ENCODE measurements around the gene ZNF546. TPM values are rescaled to one million over a fixed set of nuclear protein-coding genes. Genes with fewer than 3 reads are reported as not detected.

ZNF546 gene
- total RNA-seq, 1 experiment from 2014 or later: 68.4 TPM

DNA sequence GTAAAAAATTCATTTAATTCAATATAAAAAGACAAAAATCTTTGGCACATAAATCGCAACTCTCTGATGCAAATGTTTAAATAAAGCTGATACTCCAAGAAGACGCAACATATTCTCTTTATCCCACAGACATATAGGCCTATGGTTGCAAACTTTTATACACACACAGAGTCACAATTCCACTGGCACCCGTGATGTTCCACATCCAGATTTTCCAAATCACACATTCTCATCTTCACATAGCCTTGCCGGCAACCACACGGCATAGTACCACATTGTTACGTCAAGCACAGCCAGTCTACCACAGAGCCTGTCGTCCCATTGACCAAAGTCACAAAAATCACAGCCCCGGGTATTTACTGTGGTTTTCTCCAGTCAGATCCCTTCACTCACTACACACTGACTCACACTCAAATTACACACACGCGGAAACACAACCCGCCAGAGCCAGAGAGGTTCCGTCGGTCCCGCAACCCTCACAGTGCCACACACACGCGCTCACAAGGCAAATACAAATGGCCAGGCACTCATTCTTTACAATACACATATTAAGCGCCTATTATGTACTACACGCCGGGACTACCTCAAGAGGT lies 546 bp upstream of the ZNF546 start:
- no peaks in the 10 kb centered on the region for H3K36me3 ChIP-seq (ENCODE audit: control insufficient read depth, insufficient read depth, low read length)
- H3K4me1 ChIP-seq (ENCODE audit: control insufficient read depth, insufficient read depth, low read length): peaks cover 19% of the 10 kb centered on the region
- peak overlapping the region; percentile 83 for H3K27ac ChIP-seq (ENCODE audit: low read length)
- POLR2A ChIA-PET: interaction anchor here (0.5 to 3.2 kb wide), 22 partner anchors 9 to 557 kb away, joined by 3 to 55 read pairs (median 4); partner anchors contain the start of genes FBL, PSMC4, ZNF780A and ZNF780B
- CTCF ChIA-PET: interaction anchor here (0.6 to 3.4 kb wide), 6 partner anchors 21 to 558 kb away, joined by 3 to 15 read pairs (median 6); partner anchors contain the start of gene PSMC4
- no peaks in the 10 kb centered on the region for H3K27me3 ChIP-seq (ENCODE audit: control insufficient read depth, insufficient read depth, low read length)
- H3K4me3 ChIP-seq (ENCODE audit: low read depth in 2 of 2, low read length in 2 of 2): peak overlapping the region; percentile 35 to 49
- TSS peak; percentile 90 for BruUV-seq (replicated peaks)
- peaks cover 21% of the 10 kb centered on the region for H3K9me3 ChIP-seq (ENCODE audit: control insufficient read depth, insufficient read depth, low read depth, low read length)
- ATAC-seq (peak; percentile 72), DNase-seq (ENCODE audit: low read depth, low spot score) (no peak)
- intact Hi-C loops (cut with micrococcal nuclease; ENCODE audit: unreplicated experiment): loop anchor here (1.0 to 5.0 kb wide), 2 partner anchors 25 to 226 kb away; partner anchors contain the start of gene PSMC4
- in situ Hi-C loops (cut with HindIII; ENCODE audit: low pct_unique_long_range_greater_than_20kb, low sequenced_read_pairs): no loop called here
- TF ChIP-seq, protein P1, sequence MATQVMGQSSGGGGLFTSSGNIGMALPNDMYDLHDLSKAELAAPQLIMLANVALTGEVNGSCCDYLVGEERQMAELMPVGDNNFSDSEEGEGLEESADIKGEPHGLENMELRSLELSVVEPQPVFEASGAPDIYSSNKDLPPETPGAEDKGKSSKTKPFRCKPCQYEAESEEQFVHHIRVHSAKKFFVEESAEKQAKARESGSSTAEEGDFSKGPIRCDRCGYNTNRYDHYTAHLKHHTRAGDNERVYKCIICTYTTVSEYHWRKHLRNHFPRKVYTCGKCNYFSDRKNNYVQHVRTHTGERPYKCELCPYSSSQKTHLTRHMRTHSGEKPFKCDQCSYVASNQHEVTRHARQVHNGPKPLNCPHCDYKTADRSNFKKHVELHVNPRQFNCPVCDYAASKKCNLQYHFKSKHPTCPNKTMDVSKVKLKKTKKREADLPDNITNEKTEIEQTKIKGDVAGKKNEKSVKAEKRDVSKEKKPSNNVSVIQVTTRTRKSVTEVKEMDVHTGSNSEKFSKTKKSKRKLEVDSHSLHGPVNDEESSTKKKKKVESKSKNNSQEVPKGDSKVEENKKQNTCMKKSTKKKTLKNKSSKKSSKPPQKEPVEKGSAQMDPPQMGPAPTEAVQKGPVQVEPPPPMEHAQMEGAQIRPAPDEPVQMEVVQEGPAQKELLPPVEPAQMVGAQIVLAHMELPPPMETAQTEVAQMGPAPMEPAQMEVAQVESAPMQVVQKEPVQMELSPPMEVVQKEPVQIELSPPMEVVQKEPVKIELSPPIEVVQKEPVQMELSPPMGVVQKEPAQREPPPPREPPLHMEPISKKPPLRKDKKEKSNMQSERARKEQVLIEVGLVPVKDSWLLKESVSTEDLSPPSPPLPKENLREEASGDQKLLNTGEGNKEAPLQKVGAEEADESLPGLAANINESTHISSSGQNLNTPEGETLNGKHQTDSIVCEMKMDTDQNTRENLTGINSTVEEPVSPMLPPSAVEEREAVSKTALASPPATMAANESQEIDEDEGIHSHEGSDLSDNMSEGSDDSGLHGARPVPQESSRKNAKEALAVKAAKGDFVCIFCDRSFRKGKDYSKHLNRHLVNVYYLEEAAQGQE (IDR thresholded peaks at IDR 0.05; ENCODE audit: insufficient read depth in 1 of 2, low read depth in 2 of 2, low read length in 1 of 2): no peak
- TF ChIP-seq, protein P2, sequence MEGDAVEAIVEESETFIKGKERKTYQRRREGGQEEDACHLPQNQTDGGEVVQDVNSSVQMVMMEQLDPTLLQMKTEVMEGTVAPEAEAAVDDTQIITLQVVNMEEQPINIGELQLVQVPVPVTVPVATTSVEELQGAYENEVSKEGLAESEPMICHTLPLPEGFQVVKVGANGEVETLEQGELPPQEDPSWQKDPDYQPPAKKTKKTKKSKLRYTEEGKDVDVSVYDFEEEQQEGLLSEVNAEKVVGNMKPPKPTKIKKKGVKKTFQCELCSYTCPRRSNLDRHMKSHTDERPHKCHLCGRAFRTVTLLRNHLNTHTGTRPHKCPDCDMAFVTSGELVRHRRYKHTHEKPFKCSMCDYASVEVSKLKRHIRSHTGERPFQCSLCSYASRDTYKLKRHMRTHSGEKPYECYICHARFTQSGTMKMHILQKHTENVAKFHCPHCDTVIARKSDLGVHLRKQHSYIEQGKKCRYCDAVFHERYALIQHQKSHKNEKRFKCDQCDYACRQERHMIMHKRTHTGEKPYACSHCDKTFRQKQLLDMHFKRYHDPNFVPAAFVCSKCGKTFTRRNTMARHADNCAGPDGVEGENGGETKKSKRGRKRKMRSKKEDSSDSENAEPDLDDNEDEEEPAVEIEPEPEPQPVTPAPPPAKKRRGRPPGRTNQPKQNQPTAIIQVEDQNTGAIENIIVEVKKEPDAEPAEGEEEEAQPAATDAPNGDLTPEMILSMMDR (IDR thresholded peaks at IDR 0.05): no peak
- TF ChIP-seq SIN3A (IDR thresholded peaks at IDR 0.05; ENCODE audit: borderline replicate concordance, insufficient read depth, low read depth, low read length) (no peak), TCF7L2 (IDR thresholded peaks at IDR 0.05; ENCODE audit: low read depth, low read length) (no peak), POLR2AphosphoS5 (IDR thresholded peaks at IDR 0.05; ENCODE audit: low read depth, low read length) (no peak)

DNA sequence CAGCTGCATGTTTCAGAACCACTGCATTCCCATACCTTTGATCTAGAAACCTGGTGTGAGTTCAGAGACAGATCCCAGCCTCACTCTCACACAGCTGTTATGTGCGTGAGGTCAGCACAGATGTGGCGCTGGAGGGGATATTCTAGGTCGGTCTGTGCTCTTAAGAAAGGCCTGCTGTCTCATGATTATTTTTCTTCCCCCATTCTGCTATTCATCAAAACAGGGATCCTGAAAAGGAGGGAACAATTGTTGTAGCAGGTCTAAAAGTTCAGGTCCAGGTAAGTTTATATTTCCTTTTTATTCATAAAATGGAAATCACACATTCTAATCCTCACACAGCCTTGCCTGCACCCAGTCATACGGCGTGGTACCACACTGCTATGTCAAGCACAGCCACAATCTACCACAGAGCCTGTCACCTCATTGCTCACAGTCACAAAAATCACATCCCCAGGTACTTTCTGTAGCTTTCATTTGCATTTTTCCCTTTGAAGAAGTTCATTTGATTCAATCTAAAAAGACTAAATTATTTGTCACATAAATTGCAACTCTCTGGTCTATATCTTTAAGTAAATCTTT lies 867 bp downstream of the ZNF546 start:
- Histone ChIP-seq H3K4me3 (ENCODE audit: low read depth in 2 of 2, low read length in 2 of 2) (peak overlapping the region; percentile 35 to 49), H3K27me3 (ENCODE audit: control insufficient read depth, insufficient read depth, low read length) (no peaks in the 10 kb centered on the region), H3K4me1 (ENCODE audit: control insufficient read depth, insufficient read depth, low read length) (peaks cover 19% of the 10 kb centered on the region), H3K27ac (ENCODE audit: low read length) (peak overlapping the region; percentile 83), H3K9me3 (ENCODE audit: control insufficient read depth, insufficient read depth, low read depth, low read length) (peaks cover 21% of the 10 kb centered on the region), H3K36me3 (ENCODE audit: control insufficient read depth, insufficient read depth, low read length) (no peaks in the 10 kb centered on the region)
- in situ Hi-C loops (cut with HindIII; ENCODE audit: low pct_unique_long_range_greater_than_20kb, low sequenced_read_pairs): no loop called here
- ChIA-PET POLR2A (interaction anchor here (0.5 to 3.2 kb wide), 11 partner anchors 8 to 311 kb away, joined by 4 to 55 read pairs (median 6); partner anchors contain the start of genes FBL, PSMC4 and ZNF780A), CTCF (interaction anchor here (0.5 to 3.4 kb wide), 4 partner anchors 24 to 168 kb away, joined by 3 to 15 read pairs (median 4); partner anchors contain the start of gene PSMC4)
- peak; percentile 12; the same call in 1 of the 2 replicates for ATAC-seq
- BruUV-seq (replicated peaks): no TSS peak
- intact Hi-C loops (cut with micrococcal nuclease; ENCODE audit: unreplicated experiment): loop anchor here (5.0 kb wide), 1 partner anchor 225 kb away; no protein-coding TSS in a partner anchor
- TF ChIP-seq TCF7L2 (IDR thresholded peaks at IDR 0.05; ENCODE audit: low read depth, low read length): no peak
- TF ChIP-seq SIN3A (IDR thresholded peaks at IDR 0.05; ENCODE audit: borderline replicate concordance, insufficient read depth, low read depth, low read length): no peak
- no peak for TF ChIP-seq POLR2AphosphoS5 (IDR thresholded peaks at IDR 0.05; ENCODE audit: low read depth, low read length)
- TF ChIP-seq, protein P2 (IDR thresholded peaks at IDR 0.05): no peak
- TF ChIP-seq, protein P1 (IDR thresholded peaks at IDR 0.05; ENCODE audit: insufficient read depth in 1 of 2, low read depth in 2 of 2, low read length in 1 of 2): no peak
- DNase-seq (ENCODE audit: low read depth, low spot score): no peak

Measured in Panc1 (cell line).